ENCODE measurements around the gene VEGFB. TPM values are rescaled to one million over a fixed set of nuclear protein-coding genes. Genes with fewer than 3 reads are reported as not detected.

VEGFB gene
- total RNA-seq, 1 experiment from 2014 or later: 52.1 TPM

Other genes starting within 250 kb of the VEGFB start
- 104 to 139 TPM (median 129 TPM) in 5 replicates for gene OTUB1, start 248.1 kb upstream of the VEGFB start, total RNA-seq (2022; extraction: Qiagen RNA extraction)
- gene FLRT1, start 198.7 kb upstream of the VEGFB start, total RNA-seq (2022; extraction: Qiagen RNA extraction): 0.03 to 0.07 TPM (median 0.06 TPM) in 5 replicates
- 6.1 to 14.8 TPM (median 13.6 TPM) in 5 replicates for gene MACROD1, start 68.5 kb upstream of the VEGFB start, total RNA-seq (2022; extraction: Qiagen RNA extraction)
- 242 to 294 TPM (median 250 TPM) in 5 replicates for gene STIP1, start 48.4 kb upstream of the VEGFB start, total RNA-seq (2022; extraction: Qiagen RNA extraction)
- 0.87 to 4.3 TPM (median 1.5 TPM) in 5 replicates for gene FERMT3, start 27.9 kb upstream of the VEGFB start, total RNA-seq (2022; extraction: Qiagen RNA extraction)
- gene TRPT1, start 8.4 kb upstream of the VEGFB start, total RNA-seq (2022; extraction: Qiagen RNA extraction): 18.8 to 29.6 TPM (median 28.4 TPM) in 5 replicates
- gene NUDT22, start 8.3 kb upstream of the VEGFB start, total RNA-seq (2022; extraction: Qiagen RNA extraction): 32.7 to 41.9 TPM (median 40.5 TPM) in 5 replicates
- gene DNAJC4, start 4.0 kb upstream of the VEGFB start, total RNA-seq (2022; extraction: Qiagen RNA extraction): 18.5 to 24.0 TPM (median 23.4 TPM) in 5 replicates
- gene FKBP2, start 6.5 kb downstream of the VEGFB start, total RNA-seq (2022; extraction: Qiagen RNA extraction): 121 to 143 TPM (median 138 TPM) in 5 replicates
- 222 to 403 TPM (median 372 TPM) in 5 replicates for gene PPP1R14B, start 12.4 kb downstream of the VEGFB start, total RNA-seq (2022; extraction: Qiagen RNA extraction)
- gene PLCB3, start 16.9 kb downstream of the VEGFB start, total RNA-seq (2022; extraction: Qiagen RNA extraction): 16.6 to 25.5 TPM (median 23.1 TPM) in 5 replicates
- gene BAD, start 50.1 kb downstream of the VEGFB start, total RNA-seq (2022; extraction: Qiagen RNA extraction): 74.5 to 102 TPM (median 92.9 TPM) in 5 replicates
- 33.2 to 57.0 TPM (median 50.5 TPM) in 5 replicates for gene GPR137, start 51.3 kb downstream of the VEGFB start, total RNA-seq (2022; extraction: Qiagen RNA extraction)
- gene KCNK4, start 56.7 kb downstream of the VEGFB start, total RNA-seq (2022; extraction: Qiagen RNA extraction): 0.07 to 0.10 TPM (median 0.09 TPM) in 3 of 5 replicates, not detected in the others
- 2.2 to 3.2 TPM (median 2.7 TPM) in 5 replicates for gene CATSPERZ, start 65.8 kb downstream of the VEGFB start, total RNA-seq (2022; extraction: Qiagen RNA extraction)
- gene ESRRA, start 70.9 kb downstream of the VEGFB start, total RNA-seq (2022; extraction: Qiagen RNA extraction): 38.9 to 67.0 TPM (median 66.2 TPM) in 5 replicates
- gene TRMT112, start 83.0 kb downstream of the VEGFB start, total RNA-seq (2022; extraction: Qiagen RNA extraction): 420 to 490 TPM (median 440 TPM) in 5 replicates
- 388 to 493 TPM (median 487 TPM) in 5 replicates for gene PRDX5, start 83.5 kb downstream of the VEGFB start, total RNA-seq (2022; extraction: Qiagen RNA extraction)
- 10.4 to 14.4 TPM (median 12.6 TPM) in 5 replicates for gene CCDC88B, start 105.6 kb downstream of the VEGFB start, total RNA-seq (2022; extraction: Qiagen RNA extraction)
- 51.0 to 71.6 TPM (median 67.7 TPM) in 5 replicates for gene RPS6KA4, start 124.6 kb downstream of the VEGFB start, total RNA-seq (2022; extraction: Qiagen RNA extraction)

Data from A549 treated with CORT108297 at 1 μM for 4 hours (cell line).